GM21390 (cell line): Measurements from ENCODE around the gene TMEM214.

Source experiments
- ATAC-seq: cut with Tn5 transposase; IDR thresholded peaks from one replicate; pipeline ENCODE4 v1.9.1; 2021; ENCODE audit not compliant: unreplicated experiment

TMEM214 gene

GRCh38 chr2:27038631-27039339 is 6.0 kb downstream of the TMEM214 start:
- ATAC-seq, result no peak

- ATAC-seq, result no peak
Measured at GRCh38 chr2:27039426-27039825, 6.7 kb downstream of the TMEM214 start.

GRCh38 chr2:27039871-27040270 is 7.1 kb downstream of the TMEM214 start:
- ATAC-seq, result no peak

GRCh38 chr2:27040282-27040681 is 7.5 kb downstream of the TMEM214 start:
- no peak for ATAC-seq

GRCh38 chr2:27041752-27042151 is 9.0 kb downstream of the TMEM214 start:
- peak; percentile 32 for ATAC-seq

- ATAC-seq, result peak; percentile 76
Measured at GRCh38 chr2:27042159-27042661, 9.4 kb downstream of the TMEM214 start.

- no peak for ATAC-seq
Measured at GRCh38 chr2:27042985-27043634, 10.3 kb downstream of the TMEM214 start.

GRCh38 chr2:27049422-27050280 is 16.9 kb downstream of the TMEM214 start:
- peak; percentile 21 for ATAC-seq

- ATAC-seq, result peak; percentile 48
Measured at GRCh38 chr2:27050281-27050995, 17.7 kb downstream of the TMEM214 start.

GRCh38 chr2:27050996-27051901 is 18.5 kb downstream of the TMEM214 start, which contains the start of gene AGBL5:
AGBL5 (plus strand) TSS chr2:27051668; CDS start chr2:27052959, 1,291 bp downstream.
- peak; percentile 71 for ATAC-seq

- no peak for ATAC-seq
Measured at GRCh38 chr2:27051902-27052645, 19.3 kb downstream of the TMEM214 start.

GRCh38 chr2:27053321-27053720 is 20.6 kb downstream of the TMEM214 start:
- no peak for ATAC-seq

- ATAC-seq, result no peak
Measured at GRCh38 chr2:27053776-27054175, 21.0 kb downstream of the TMEM214 start.

- ATAC-seq, result no peak
Measured at GRCh38 chr2:27054721-27055120, 22.0 kb downstream of the TMEM214 start.

- no peak for ATAC-seq
Measured at GRCh38 chr2:27057184-27057583, 24.4 kb downstream of the TMEM214 start.

GRCh38 chr2:27058210-27058609 is 25.4 kb downstream of the TMEM214 start:
- ATAC-seq, result no peak

GRCh38 chr2:27059141-27059820 is 26.5 kb downstream of the TMEM214 start:
- ATAC-seq, result no peak

- ATAC-seq, result no peak
Measured at GRCh38 chr2:27060323-27060722, 27.6 kb downstream of the TMEM214 start.
